HL-60/S4 treated with retinoic acid at 250 ng/mL for 4 days and 3 days (cell line): ENCODE results near the gene HIBCH.
"Not testable (repeated sequence)": the region's sequence is repeated elsewhere in the genome, so short reads cannot be mapped to it uniquely, and the experiment has no call there.

Source experiments
- in situ Hi-C: fragments of 300-500 bp; cut with MboI; formaldehyde crosslinking; loops from 2 replicates; pipeline ENCODE4 v1.7.0; 2022; ENCODE audit warnings: low sequenced_read_pairs

Gene HIBCH

DNA sequence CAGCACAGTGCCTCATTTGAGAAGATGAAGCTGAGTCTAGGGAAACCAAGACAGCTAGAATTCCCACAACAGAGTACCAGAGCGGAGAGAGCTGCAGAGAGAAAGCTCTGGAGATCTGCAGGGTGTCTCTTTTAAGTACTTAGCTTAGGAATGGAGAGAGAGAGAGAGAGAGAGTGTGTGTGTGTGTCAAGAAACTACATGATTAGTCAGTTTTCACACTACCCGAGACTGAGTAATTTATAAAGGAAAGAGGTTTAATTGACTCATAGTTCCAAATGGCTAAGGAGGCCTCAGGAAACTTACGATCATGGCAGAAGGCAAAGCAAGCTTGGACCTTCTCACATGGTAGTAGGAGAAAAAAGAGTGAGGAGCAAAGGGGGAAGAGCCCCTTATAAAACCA is 64.0 kb downstream of the HIBCH start:
- in situ Hi-C loops: no loop called here

DNA sequence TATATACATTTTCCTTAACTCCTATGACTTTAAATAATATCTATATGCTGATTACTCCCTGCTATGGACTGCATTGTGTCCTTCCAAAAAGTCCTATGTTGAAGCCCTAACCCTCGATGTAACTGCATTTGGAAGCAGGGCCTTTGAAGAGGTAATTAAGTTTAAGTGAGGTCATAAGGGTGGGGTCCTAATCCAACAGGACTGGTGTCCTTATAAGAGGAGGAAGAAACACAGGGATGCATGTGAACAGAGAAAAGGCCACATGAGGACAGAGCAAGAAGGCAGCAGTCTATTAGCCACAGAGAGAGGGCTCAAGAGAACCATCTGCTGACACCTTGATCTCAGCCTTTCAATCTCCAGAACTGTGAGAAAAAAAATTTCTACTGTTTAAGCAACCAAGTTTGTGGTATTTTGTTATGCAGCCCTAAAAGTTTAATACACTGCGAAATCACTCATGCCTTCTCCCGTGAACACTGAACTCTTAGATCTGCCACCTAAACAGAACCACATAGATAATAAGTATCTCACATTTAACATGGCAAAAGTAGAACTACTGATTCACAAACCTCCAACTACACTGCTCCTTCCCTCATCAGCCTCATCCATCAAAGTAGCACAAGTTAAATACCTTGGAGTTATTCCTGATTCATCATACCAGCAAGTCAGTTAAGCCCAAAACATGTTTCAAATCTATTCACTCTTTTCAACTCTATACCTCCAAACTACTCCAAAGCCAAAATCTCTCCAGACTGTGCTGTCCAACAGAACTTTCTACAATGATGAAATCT is 65.4 kb downstream of the HIBCH start:
- in situ Hi-C loops: no loop called here

DNA sequence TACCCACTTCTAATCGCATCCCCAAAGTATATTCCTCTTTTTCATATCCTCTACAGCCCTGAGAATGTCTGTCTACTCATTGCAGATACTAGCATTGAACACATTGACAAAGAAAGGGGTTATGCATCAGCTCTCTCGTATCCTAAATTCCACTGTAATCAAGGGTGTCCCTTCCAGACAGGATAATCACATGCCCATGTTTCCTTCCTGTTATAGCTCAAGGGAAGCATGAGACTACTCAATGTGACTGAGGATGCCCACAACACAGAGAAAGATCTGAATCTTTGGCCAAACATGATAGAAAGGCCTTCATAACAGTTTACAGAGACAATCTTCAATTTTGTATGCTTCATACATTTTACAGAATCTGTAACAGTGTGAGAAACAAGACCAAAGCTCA is 69.2 kb downstream of the HIBCH start:
- in situ Hi-C loops: no loop called here

DNA sequence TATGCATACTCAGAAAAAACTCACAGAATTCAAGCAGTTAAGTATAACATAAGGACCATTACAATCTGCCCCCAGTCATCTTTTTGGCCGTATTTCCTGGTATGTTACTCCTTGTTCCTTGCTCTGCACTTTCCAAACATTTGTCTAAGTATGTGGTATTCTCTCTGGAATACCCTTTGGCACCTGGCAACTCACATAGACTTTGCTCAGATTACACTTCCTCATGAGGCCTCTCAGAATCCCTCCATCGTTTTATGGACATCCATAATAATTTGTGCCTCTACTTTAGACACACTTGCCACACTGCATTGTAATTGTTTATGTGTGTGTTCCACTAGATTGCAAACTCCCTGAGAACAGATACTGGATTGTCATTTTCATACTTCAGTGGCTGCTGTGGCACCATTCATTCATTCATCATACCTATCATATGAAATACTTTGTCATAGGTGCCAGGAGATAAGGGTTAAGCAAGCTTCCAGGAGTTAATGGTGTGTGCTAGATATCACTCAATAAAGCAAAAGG is 84.0 kb downstream of the HIBCH start:
- in situ Hi-C loops: no loop called here

DNA sequence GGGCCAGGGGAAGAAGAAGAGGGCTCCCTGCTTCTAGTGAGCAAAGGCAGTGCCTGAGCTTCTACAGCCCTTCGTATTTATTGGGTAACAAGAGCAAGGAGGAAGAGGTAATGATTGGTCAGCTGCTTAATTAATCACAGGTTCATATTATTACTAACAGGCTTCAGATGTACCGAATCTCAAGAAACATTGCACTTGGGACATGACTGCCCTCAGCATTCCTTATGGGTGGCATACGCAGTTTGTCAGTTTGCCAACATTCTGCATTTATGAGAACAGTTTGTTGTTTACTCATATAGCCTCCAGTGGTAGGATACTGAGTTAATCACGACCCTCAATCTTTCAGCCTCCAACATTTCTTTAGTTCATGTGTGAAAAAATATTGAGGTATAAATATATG is 84.5 kb downstream of the HIBCH start:
- in situ Hi-C loops: no loop called here

DNA sequence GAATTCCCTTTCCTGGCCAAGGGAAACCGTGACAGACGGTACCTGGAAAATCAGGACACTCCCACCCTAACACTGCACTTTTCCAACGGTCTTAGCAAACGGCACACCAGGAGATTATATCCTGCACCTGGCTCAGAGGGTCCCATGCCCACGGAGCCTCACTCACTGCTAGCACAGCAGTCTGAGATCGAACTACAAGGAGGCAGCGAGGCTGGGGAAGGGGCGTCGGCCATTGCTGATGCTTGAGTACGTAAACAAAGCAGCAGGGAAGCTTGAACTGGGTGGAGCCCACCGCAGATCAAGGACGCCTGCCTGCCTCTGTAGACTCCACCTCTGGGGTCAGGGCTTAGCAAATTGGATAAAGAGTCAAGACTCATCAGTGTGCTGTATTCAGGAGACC is 95.6 kb downstream of the HIBCH start:
- in situ Hi-C loops: not testable (repeated sequence)

DNA sequence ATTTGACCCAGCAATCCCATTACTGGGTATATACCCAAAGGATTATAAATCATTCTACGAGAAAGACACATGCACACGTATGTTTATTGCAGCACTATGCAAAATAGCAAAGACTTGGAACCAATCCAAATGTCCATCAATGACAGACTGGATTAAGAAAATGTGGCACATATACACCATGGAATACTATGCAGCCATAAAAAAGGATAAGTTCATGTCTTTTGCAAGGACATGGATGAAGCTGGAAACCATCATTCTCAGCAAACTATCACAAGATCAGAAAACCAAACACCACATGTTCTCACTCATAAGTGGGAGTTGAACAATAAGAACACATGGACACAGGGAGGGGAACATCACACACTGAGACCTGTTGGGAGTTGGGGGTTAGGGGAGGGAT is 96.9 kb downstream of the HIBCH start:
- in situ Hi-C loops: not testable (repeated sequence)

DNA sequence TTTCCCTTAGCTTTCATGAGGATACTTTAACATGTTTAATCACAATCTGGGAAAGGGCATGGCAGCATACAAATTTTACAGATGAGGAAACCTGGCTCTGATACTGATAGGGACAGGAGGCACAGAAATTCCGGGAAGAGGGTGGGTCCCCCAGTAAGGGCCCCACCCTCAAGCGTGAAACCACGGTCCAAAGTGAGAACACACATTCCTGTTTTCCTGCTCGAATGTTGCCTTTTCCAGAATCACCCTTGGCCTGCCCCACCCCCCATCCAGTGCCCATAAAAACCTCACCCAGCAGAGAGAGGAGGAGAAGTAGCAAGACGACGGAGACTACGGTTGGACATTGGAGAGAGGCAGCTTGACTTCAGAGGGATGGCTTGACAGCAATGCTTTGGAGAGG is 98.2 kb downstream of the HIBCH start:
- in situ Hi-C loops: no loop called here

DNA sequence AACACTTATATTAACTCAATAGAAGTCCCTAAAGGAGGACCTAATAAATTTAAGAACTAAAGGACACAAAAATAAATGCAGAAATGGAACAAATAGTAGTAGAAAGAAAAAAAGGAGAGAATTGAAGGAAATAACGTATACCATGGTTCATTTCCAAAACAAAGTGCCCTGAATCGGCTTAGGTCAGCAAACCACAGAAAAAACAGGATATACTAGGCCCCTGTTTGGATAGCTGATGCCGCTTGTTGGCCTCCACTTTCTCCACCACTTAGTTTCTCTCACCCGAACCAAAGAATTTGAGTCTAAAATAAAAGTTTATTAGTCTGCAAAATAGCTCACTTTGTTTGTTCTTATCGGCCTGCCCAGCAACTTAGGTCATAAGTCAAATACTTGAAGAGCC is 100.4 kb downstream of the HIBCH start:
- in situ Hi-C loops: no loop called here

DNA sequence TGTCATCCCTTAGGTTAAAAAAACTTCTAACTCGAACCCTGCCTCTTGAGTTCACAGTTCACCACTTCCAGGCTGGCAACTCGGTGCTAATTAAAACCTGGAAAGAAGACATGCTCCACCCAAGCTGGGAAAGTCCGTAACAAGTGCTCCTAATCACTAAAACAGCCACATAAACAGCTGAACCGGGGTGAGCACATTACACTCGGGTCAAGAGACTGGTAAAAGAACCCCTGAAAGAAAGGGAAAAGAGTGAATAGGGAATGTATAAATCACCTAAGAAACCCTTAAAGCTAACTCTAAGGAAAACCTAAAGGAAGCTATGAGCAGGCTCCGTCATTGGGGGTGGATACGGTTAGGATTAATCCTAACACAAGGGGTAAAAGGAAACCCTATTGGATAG is 102.0 kb downstream of the HIBCH start:
- in situ Hi-C loops: no loop called here

DNA sequence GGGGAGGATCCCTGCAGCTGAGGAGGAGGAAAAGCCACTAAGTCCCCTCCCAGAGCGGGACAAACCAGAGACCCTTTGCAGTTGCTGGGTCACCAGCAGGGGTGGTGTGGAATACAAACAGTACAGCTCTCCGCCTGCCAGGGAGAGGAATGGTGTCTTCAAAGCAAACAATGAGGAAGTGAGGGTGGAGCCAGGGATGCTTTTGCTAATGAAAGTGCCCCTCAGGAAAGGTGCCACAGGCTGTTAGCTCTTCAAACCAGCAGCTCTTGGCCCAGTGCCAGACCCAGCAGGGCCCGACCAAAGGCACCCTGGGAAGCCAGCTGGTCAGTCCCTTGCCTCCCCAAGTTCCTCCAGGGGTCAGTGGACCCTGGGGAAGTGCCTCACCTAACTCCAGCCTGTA is 102.8 kb downstream of the HIBCH start:
- in situ Hi-C loops: no loop called here

DNA sequence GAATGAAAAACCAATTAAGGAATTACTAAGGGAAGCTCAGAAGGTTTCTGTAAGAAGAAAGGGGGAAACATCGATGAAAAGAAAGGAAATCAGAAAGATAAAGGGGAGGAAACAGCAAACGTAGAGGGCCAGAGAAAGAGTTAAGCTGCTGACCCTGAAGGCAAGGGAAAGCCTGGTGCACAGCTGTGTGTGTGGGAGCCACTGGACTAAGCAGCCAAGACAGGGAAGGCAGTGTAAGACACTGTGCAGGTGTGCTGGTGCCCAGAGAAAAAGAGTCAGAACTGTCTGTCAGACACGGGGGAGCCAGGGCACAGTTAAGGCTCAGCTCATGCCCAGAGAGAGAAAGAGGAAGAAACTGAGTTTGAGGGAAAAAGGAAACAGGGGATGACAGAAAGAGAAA is 104.0 kb downstream of the HIBCH start:
- in situ Hi-C loops: no loop called here

DNA sequence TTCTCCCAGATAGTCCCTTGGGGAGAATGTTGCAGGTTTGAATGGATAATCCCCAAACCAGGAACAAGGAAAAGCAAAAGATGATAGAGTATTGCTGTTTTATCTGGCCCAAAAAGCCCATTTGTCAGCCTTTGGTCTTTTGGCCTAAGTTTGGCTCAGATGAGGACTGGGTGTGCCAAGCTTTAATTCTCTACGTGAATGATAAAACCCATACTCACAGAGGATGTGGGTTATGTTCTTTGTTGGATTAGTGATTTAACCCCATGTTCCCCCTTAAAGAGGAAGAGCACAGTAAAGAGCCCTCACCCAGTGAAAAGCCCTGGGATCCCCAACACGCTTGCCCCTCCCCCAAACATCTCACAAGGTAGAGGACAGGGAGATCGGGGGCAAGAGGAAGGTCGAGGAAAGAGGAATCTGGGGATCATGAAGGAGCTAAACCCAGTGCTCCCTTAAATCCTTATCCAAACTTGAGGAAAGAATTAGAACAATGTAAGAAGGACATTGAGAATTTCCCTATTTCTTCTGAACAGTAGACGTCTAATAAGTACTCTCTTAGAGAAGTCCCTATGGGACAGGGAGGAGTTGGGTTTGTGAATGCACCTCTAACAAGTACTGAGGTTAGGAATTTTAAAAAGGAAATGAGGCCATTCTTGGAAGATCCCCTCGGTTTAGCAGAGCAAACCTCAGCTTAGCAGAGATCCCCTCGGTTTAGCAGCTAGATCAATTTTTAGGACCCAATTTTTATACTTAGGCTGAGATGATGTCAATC is 105.0 kb downstream of the HIBCH start:
- in situ Hi-C loops: no loop called here

DNA sequence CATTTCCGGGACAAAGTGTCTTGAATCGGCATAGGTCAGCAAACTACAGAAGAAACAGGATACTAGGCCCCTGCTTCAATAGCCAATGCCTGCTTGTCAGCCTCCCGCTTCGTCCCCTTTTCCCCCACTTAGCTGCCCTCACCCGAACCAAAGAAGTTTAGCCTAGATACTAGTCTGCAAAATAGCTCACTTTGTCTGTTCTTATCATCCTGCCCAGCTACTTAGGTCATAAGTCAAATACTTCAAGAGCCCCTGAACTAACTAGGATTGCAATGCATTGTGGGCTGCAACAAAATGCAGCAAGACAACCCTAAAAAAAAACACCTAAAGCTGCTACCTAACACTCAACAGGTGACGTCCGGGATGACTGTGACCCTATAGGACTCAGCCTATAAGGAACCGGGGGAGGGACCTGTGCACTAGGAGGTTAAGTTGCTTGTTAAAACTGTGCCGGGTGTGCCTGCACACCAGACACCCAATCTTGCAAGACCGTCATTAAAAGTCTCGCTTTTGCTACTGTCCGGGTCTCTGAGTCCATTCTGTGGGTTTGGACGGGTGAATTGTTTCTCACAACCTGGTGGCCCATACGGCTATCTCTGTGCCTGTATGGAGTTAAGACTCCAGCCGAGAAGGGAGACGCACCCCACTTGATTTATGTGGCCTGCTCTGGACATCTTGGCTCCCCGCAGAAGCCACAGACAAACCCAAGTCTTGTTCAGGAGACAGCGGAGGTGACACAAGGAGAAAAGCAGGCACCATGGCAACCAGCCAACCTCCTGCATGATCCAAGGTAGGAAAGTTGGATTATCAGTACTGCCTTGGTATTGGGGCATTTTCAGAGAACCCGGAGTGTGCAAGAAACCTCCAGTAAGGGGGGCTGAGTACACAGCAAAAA is 105.9 kb downstream of the HIBCH start:
- in situ Hi-C loops: no loop called here

DNA sequence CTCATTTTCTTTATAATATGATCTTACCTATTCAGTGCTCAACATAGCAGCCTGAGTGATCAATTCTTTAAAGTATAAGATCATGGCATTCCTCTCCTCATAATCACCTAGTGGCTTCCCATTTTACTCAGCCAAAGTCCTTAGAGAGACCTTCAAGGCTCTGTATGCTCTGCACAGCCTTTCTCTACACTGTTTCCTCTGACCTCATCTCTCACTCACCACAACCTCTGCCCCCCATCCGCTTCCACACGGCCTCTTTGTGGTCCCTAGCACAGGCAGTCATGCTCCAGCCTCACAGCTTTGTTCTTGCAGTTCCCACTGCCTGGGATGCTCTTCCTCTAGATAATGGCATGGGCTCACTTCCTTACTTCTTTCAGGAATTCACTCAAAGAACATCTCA is 109.2 kb downstream of the HIBCH start:
- in situ Hi-C loops: no loop called here

DNA sequence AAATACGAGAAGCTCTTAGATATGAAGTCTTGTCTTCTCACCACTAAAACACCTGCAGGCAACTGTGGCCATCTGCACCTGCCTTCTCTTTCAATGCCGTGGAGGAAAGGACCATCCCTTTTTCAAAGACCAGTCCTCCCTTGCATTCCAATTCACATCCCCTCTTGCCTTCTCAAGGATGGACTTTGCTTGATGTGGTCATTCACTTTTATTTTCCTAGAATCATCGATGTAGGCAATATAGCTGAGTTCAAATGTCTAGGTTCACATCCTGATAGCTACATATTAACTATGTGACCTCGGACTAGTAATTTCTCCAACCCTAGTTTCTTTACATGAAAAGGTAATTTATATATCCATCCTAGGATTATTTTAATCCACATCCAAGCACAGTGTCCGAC is 110.1 kb downstream of the HIBCH start:
- in situ Hi-C loops: no loop called here

DNA sequence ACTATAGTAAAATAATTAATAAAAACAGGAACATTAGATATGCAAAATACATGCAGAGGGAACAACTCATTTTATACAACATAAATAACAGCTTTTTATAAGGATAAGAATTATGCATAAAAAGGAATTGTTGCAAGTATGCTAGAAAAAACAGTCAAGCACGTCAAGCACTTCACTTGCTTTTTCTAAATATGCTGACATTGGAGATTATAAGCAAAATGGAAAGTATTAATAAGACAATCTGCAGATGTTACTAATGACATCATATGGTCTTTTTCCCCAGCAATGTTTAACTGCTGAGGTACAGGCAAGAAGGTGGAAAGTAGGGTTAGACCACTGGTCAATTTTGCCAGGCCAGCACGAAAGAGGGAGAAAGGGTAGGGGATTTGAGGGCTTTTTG is 111.7 kb downstream of the HIBCH start:
- in situ Hi-C loops: no loop called here

DNA sequence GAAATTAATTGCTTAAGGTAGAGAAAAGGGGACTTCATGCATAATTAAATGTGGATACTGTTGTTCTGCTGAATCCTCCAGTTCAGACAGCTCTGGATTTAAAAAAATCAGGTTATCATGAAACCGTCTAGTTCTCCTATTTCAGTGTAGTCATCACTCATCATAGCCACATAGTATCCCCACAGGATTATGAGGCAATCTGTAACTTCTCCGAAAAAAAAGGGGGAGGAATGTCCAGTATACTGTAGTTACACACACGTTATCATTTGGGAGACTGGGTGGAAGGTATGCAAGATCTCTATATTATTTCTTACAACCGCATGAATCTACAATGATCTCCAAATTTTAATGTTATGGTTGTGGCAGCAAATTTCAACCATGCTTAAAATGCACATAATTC is 114.0 kb downstream of the HIBCH start:
- in situ Hi-C loops: no loop called here

DNA sequence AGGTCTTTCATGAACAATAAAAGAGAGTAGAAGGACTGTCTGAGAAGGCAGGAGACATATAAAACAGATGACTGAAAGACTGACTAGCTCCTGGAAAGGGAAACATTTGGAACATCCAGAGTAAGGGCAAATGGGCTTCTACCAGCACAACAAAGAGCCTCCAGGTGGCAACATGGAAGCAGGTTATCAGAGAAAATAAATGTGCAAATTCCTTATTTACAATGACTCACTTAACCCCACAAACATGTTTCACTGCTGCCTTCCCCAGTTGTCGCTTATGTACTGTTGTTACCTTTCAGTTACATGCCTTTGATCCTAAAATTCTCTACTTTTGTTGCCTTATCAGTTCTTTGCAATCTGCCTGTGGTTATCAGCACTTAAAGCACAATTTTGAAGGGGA is 117.0 kb downstream of the HIBCH start:
- in situ Hi-C loops: no loop called here

DNA sequence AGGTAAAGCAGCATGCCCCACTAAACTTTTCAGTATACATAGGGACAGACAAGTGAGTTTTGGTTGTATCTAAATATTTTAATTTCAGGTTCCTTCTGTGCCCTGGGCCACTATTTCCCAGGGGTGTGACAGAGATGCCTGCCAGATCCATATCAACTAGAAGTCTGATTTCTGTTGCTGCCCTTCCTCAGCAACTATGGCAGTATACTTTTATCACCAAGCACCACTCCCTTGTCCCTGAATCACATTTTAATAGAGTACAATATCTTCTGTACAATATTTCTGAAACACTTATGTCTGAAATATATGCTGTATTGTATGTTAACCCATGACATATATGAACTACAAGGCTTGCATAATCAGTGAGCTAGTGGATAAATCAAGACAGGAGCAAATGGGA is 117.6 kb downstream of the HIBCH start:
- in situ Hi-C loops: no loop called here

DNA sequence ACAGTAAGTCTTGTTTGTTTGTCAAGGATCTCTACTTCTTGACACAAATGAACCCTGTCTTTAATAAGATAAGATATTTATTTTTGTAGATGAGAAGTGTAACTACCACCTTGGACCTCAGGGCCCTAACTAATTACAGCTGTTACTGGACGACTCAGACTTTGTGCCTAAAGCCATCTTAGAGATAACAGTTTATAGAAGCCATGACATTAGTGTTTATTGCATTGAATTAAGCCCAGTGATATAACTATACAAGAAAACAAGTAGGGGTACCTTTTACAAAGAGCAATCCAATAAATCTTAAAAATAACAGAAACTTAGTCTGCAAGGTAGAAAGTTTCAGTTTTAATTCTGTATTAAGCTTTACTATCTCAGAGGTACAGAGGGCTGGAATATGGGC is 119.0 kb downstream of the HIBCH start:
- in situ Hi-C loops: no loop called here
